Bone marrow (tissue), 2 donors: Measurements from ENCODE around the gene TOMM70.

Source experiments
- DNase-seq, 2 donors: peaks; one replicate each; lab custom pipeline; 2025; lab: John Stamatoyannopoulos, UW

Gene TOMM70

GRCh38 chr3:100325827-100326226, 75.1 kb downstream of the TOMM70 start:
- DNase-seq = no peak

- DNase-seq = no peak
Measured at GRCh38 chr3:100324044-100324443, 76.8 kb downstream of the TOMM70 start.

- DNase-seq = no peak
Measured at GRCh38 chr3:100319951-100320350, 80.9 kb downstream of the TOMM70 start.

GRCh38 chr3:100317912-100318311, 83.0 kb downstream of the TOMM70 start:
- DNase-seq = no peak

- peak in 1 of 2 donors; percentile 51 for DNase-seq
Measured at GRCh38 chr3:100316641-100317069, 84.2 kb downstream of the TOMM70 start.
